ENCODE results near the gene RPRML. TPM values are rescaled to one million over a fixed set of nuclear protein-coding genes. Genes with fewer than 3 reads are reported as not detected.

RPRML gene
- total RNA-seq, 3 donors from 2014 or later: 0.26 to 0.44 TPM; not detected in 1

DNA sequence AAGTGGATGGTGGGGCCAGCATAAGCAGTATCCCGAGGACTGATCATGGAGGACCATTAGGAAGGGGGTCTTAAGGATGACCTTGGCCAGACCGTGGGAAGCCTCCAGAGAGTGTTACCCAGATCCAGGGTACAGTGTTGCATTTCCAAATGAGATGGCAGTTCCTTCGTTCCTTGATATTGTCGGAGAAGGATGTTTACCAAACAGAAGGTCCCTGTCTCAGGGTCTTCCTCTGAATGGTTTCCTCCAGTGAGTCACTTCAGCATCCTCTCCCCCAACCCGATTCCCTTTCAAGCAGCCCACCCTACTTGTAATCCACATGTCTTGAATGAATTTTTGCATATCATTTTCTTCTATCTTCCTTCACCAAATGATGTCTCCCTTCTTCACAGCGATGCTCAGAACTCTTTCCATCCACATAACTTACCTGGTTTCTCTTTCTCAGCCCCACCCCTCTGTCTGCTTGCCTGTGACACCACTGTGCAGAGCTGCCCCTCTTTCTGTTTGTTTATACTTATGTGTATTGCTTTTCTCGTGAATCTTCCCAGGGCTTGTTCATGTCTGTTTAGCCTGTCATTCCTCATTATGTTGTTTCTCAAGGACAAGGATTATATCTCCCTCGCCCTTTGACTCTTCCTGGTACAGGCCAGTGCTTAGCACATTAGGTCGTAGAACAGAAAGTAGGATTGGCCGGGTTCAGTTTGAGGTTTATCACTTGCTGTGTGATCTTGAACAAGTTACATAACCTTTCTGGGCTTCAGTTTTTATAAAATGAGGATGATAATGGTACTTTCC lies 50.4 kb downstream of the RPRML start:
- Histone ChIP-seq H3K9me3 (no peaks in the 10 kb centered on the region), H3K36me3 (ENCODE audit: low read depth) (peaks cover 6% of the 10 kb centered on the region), H3K4me1 (ENCODE audit: low read depth) (peaks cover 18% of the 10 kb centered on the region), H3K4me3 (no peak overlapping the region)
- ATAC-seq: peak; percentile 85
- no peak for DNase-seq
- intact Hi-C loops (cut with DNase I, micrococcal nuclease): no loop called here
- TF ChIP-seq, protein P1, sequence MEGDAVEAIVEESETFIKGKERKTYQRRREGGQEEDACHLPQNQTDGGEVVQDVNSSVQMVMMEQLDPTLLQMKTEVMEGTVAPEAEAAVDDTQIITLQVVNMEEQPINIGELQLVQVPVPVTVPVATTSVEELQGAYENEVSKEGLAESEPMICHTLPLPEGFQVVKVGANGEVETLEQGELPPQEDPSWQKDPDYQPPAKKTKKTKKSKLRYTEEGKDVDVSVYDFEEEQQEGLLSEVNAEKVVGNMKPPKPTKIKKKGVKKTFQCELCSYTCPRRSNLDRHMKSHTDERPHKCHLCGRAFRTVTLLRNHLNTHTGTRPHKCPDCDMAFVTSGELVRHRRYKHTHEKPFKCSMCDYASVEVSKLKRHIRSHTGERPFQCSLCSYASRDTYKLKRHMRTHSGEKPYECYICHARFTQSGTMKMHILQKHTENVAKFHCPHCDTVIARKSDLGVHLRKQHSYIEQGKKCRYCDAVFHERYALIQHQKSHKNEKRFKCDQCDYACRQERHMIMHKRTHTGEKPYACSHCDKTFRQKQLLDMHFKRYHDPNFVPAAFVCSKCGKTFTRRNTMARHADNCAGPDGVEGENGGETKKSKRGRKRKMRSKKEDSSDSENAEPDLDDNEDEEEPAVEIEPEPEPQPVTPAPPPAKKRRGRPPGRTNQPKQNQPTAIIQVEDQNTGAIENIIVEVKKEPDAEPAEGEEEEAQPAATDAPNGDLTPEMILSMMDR (IDR thresholded peaks at IDR 0.05): no peak

Small RNA genes within 50 kb of the gene (microRNA-seq; reads per million reads assigned to microRNA genes)
- not detected for gene MIR5089

Other genes with a start within 250 kb of the RPRML start
- gene WNT3, start 160.6 kb downstream of the RPRML start, total RNA-seq: 1 to 10 TPM in 1 of 3 donors, under 1 TPM in 2; 0.29 to 1.1 (median 0.41) TPM
- under 1 TPM in 1 of 3 donors, not detected in 2; 0.22 TPM for gene WNT9B, start 127.7 kb downstream of the RPRML start, total RNA-seq
- 10 to 100 TPM; 53.7 to 56.5 (median 55.0) TPM for gene GOSR2, start 56.1 kb downstream of the RPRML start, total RNA-seq
- gene CDC27, start 210.0 kb upstream of the RPRML start, total RNA-seq: 10 to 100 TPM; 52.0 to 67.5 (median 54.8) TPM
- 1 to 10 TPM in 1 of 3 donors, under 1 TPM in 1, not detected in 1; 0.49 to 1.4 TPM for gene MYL4, start 230.1 kb upstream of the RPRML start, total RNA-seq